Endothelial cell of umbilical vein (primary cell): ENCODE data around the gene FRMD4A. TPM values are rescaled to one million over a fixed set of nuclear protein-coding genes. Genes with fewer than 3 reads are reported as not detected.
A peak's percentile ranks its signal among the peaks of the same experiment; 100 is the strongest.

Experiments used
- BruUV-seq: library from RNA; stranded (reverse); fragments of 400-500 nt; replicated peaks from 2 replicates; lab custom pipeline; 2021; lab: Mats Ljungman, UMichigan
- CTCF ChIA-PET: fragments of 300-600, 350-600 bp; sonication (Branson Sonifier 250); formaldehyde crosslinking; loops from one replicate; lab custom pipeline; 2021; ENCODE audit warnings: antibody characterized with exemption, inconsistent platforms; lab: Charles Lee
- POLR2A ChIA-PET: fragments of 300-600, 350-600 bp; sonication (Branson Sonifier 250); formaldehyde crosslinking; loops from one replicate; lab custom pipeline; 2021; ENCODE audit warnings: antibody characterized with exemption, inconsistent platforms; lab: Charles Lee
- DNase-seq: peaks from one replicate; pipeline ENCODE4 v3.0.0-alpha.2; 2011; ENCODE audit warnings: low read depth, low spot score
- FAIRE-seq: peaks from 2 replicates; lab custom pipeline; 2011; peaks lifted over from hg19 to GRCh38; lab: Jason Lieb, UNC
- H2AFZ ChIP-seq: 2 replicates; pipeline ENCODE4 v1.6.0; 2012; ENCODE audit warnings: low read depth, low read length, control low read depth, inconsistent platforms
- H3K27ac ChIP-seq: 2 replicates; pipeline ENCODE4 v1.5.1; 2011; ENCODE audit warnings: low read depth, mild to moderate bottlenecking, control low read depth, low read length, moderate library complexity; ENCODE audit not compliant: insufficient read depth
- H3K27me3 ChIP-seq, 2 experiments: 2 replicates each; pipeline versions ENCODE4 v1.6.0 to v1.6.1; 2011; ENCODE audit warnings: low read length in 2 of 2, mixed read lengths in 1 of 2; ENCODE audit not compliant: control insufficient read depth in 2 of 2, insufficient read depth in 2 of 2
- H3K36me3 ChIP-seq, 2 experiments: 2 replicates in 1 of 2; 3 replicates in 1 of 2; pipeline ENCODE4 v1.5.1; 2011; ENCODE audit warnings: low read length in 2 of 2, mild to moderate bottlenecking in 1 of 2, moderate library complexity in 1 of 2; ENCODE audit not compliant: control insufficient read depth in 2 of 2, insufficient read depth in 2 of 2; ENCODE audit errors: extremely low read depth in 1 of 2
- H3K4me1 ChIP-seq: 3 replicates; pipeline ENCODE4 v1.5.1; 2011; ENCODE audit warnings: mild to moderate bottlenecking, low read length; ENCODE audit not compliant: control insufficient read depth, insufficient read depth; ENCODE audit errors: extremely low read depth
- H3K4me2 ChIP-seq: 2 replicates; pipeline ENCODE4 v1.6.1; 2011; ENCODE audit warnings: low read length, control low read depth, mixed read lengths; ENCODE audit not compliant: insufficient read depth
- H3K4me3 ChIP-seq, 3 experiments: fragments of 200-600 bp in 1 of 3; sonication (generic), shearing (Covaris generic) in 1 of 3; replicated peaks in 1 of 3; 2 replicates each; pipeline ENCODE4 v1.5.1; 2011 to 2016; ENCODE audit warnings: control low read depth in 3 of 3, low read length in 3 of 3, mild to moderate bottlenecking in 2 of 3, inconsistent platforms in 1 of 3, low read depth in 1 of 3, moderate library complexity in 1 of 3; ENCODE audit not compliant: insufficient read depth in 1 of 3
- H3K79me2 ChIP-seq: 2 replicates; pipeline ENCODE4 v1.6.0; 2012; ENCODE audit warnings: low read length, inconsistent platforms; ENCODE audit not compliant: control insufficient read depth, insufficient read depth
- H3K9ac ChIP-seq: replicated peaks from 2 replicates; pipeline ENCODE3; 2011; ENCODE audit warnings: low read length, control low read depth; ENCODE audit not compliant: insufficient read depth; ENCODE audit errors: extremely low read depth
- H3K9me1 ChIP-seq: replicated peaks from 3 replicates; pipeline ENCODE4 v1.6.0; 2011; ENCODE audit warnings: mild to moderate bottlenecking, low read length; ENCODE audit not compliant: control insufficient read depth, insufficient read depth; ENCODE audit errors: extremely low read depth
- H3K9me3 ChIP-seq: replicated peaks from 2 replicates; pipeline ENCODE4 v1.5.1; 2012; ENCODE audit warnings: low read length, inconsistent platforms; ENCODE audit not compliant: control insufficient read depth, insufficient read depth
- H4K20me1 ChIP-seq: replicated peaks from 2 replicates; pipeline ENCODE3; 2011; ENCODE audit warnings: mild to moderate bottlenecking, low read length; ENCODE audit not compliant: control insufficient read depth, insufficient read depth; ENCODE audit errors: extremely low read depth
- EZH2 ChIP-seq: IDR thresholded peaks from 2 replicates; pipeline ENCODE4 v1.6.1; 2012; ENCODE audit warnings: borderline replicate concordance, low read depth, mild to moderate bottlenecking, moderate library complexity, low read length, inconsistent platforms; ENCODE audit not compliant: severe bottlenecking
- FOS ChIP-seq: IDR thresholded peaks from 2 replicates; pipeline ENCODE4 v1.6.1; 2011; ENCODE audit warnings: mild to moderate bottlenecking, low read length, moderate library complexity, borderline replicate concordance; ENCODE audit not compliant: insufficient read depth
- GATA2 ChIP-seq: IDR thresholded peaks from 2 replicates; pipeline ENCODE4 v1.7.0; 2011; ENCODE audit warnings: low read depth, mild to moderate bottlenecking, moderate library complexity, mixed read lengths, low read length; ENCODE audit not compliant: insufficient read length, insufficient read depth
- JUN ChIP-seq: IDR thresholded peaks from 2 replicates; pipeline ENCODE4 v1.6.1; 2011; ENCODE audit warnings: borderline replicate concordance, low read depth; ENCODE audit not compliant: insufficient read length, insufficient read depth
- MYC ChIP-seq: IDR thresholded peaks from one replicate; pipeline ENCODE4 v1.6.1; 2011; ENCODE audit warnings: mild to moderate bottlenecking, low read depth, low read length
- POLR2A ChIP-seq: IDR thresholded peaks from 2 replicates; pipeline ENCODE4 v1.6.1; 2012; ENCODE audit warnings: low read depth, mild to moderate bottlenecking, control low read depth, low read length
- POLR2AphosphoS5 ChIP-seq: IDR thresholded peaks from 2 replicates; pipeline ENCODE4 v1.6.1; 2012; ENCODE audit warnings: low read depth, mild to moderate bottlenecking, control low read depth, low read length, moderate library complexity; ENCODE audit not compliant: insufficient read depth
- dilution Hi-C: fragments of 300-500 bp; cut with MboI; formaldehyde crosslinking; loops from one replicate; pipeline ENCODE4 v1.15.0; 2019; ENCODE audit warnings: low sequenced_read_pairs; ENCODE audit not compliant: extremely low pct_ligation_motif_present
- intact Hi-C: fragments of 100-400 bp; cut with micrococcal nuclease; formaldehyde crosslinking; loops from one replicate; pipeline ENCODE4 v1.10.0; 2022
- polyA plus RNA-seq, 4 experiments: library from polyadenylated mRNA; depleted of rRNA in 3 of 4; stranded (reverse) in 3 of 4; unstranded in 1 of 4; fragments of >200 nt; gene quantifications; 2 replicates each; pipeline versions ENCODE4 v1.2.1 to v1.2.3, GENCODE V29; 2011 to 2012; ENCODE audit warnings: missing spikeins in 1 of 4
- total RNA-seq: library from RNA; stranded (reverse); gene quantifications from 2 replicates; pipeline ENCODE4 v1.2.3, GENCODE V29; 2021
- TF ChIP-seq, protein P1 (sequence below), 2 donors: IDR thresholded peaks; 1 replicate in 1 of 2; 2 replicates in 1 of 2; pipeline ENCODE4 v1.5.1; 2011; ENCODE audit warnings: low read length in 2 of 2, mild to moderate bottlenecking in 2 of 2, moderate library complexity in 2 of 2, control low read depth in 1 of 2, inconsistent platforms in 1 of 2, low read depth in 1 of 2; ENCODE audit not compliant: insufficient read depth in 1 of 2; ENCODE audit errors: extremely low read depth in 1 of 2

The FRMD4A gene
- total and polyA plus RNA-seq, 2 donors (not counting 3 experiments of a cell fraction or from before 2014, with no cell fraction given), result 123 to 148 TPM

DNA sequence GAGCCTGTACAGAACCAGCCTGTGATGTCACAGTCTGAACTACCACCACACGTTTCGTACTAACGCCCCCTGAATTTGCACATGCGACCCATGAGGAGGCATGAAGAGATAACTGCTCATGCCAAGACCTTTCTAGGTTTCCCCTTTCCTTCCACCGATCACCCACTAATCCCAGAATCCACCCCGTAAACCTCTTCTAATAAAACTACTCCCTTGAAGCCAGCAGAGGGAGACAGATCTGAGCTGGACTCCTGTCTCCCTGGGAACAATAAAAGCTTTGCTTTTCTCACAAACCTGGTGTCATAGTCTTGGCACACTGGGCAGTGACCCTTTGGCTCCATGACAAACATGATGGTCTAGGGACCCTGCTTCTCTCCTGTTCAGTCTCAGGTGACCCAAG lies 144.5 kb downstream of the FRMD4A start:
- POLR2A ChIA-PET, result interaction anchor here (1.4 kb wide), 1 partner anchor 399 kb away, joined by 9 read pairs; no protein-coding TSS in a partner anchor
- intact Hi-C loops (no loop called here), dilution Hi-C loops (no loop called here)
- Histone ChIP-seq H2AFZ (no peak overlapping the region), H3K4me2 (no peak overlapping the region), H3K27ac (no peak overlapping the region), H3K9me1 (no peaks in the 10 kb centered on the region), H3K9ac (no peak overlapping the region), H4K20me1 (no peaks in the 10 kb centered on the region), H3K36me3 (no peaks in the 10 kb centered on the region), H3K79me2 (no peaks in the 10 kb centered on the region), H3K9me3 (no peaks in the 10 kb centered on the region), H3K27me3 (peaks cover 20 to 34% of the 10 kb centered on the region in 2 experiments), H3K4me1 (no peaks in the 10 kb centered on the region), H3K4me3 (no peak overlapping the region)
- TF ChIP-seq, protein P1, sequence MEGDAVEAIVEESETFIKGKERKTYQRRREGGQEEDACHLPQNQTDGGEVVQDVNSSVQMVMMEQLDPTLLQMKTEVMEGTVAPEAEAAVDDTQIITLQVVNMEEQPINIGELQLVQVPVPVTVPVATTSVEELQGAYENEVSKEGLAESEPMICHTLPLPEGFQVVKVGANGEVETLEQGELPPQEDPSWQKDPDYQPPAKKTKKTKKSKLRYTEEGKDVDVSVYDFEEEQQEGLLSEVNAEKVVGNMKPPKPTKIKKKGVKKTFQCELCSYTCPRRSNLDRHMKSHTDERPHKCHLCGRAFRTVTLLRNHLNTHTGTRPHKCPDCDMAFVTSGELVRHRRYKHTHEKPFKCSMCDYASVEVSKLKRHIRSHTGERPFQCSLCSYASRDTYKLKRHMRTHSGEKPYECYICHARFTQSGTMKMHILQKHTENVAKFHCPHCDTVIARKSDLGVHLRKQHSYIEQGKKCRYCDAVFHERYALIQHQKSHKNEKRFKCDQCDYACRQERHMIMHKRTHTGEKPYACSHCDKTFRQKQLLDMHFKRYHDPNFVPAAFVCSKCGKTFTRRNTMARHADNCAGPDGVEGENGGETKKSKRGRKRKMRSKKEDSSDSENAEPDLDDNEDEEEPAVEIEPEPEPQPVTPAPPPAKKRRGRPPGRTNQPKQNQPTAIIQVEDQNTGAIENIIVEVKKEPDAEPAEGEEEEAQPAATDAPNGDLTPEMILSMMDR (IDR thresholded peaks at IDR 0.05; ENCODE audit: extremely low read depth in 1 of 2, insufficient read depth in 1 of 2, low read depth in 1 of 2, low read length in 2 of 2), result peak; percentile 2 to 41
- TF ChIP-seq JUN, result no peak
- FAIRE-seq, result no peak
- no peak for DNase-seq
- CTCF ChIA-PET, result interaction anchor here (1.0 to 4.4 kb wide), 6 partner anchors 10 to 303 kb away, joined by 3 to 41 read pairs (median 4); no protein-coding TSS in a partner anchor
- no TSS peak for BruUV-seq

DNA sequence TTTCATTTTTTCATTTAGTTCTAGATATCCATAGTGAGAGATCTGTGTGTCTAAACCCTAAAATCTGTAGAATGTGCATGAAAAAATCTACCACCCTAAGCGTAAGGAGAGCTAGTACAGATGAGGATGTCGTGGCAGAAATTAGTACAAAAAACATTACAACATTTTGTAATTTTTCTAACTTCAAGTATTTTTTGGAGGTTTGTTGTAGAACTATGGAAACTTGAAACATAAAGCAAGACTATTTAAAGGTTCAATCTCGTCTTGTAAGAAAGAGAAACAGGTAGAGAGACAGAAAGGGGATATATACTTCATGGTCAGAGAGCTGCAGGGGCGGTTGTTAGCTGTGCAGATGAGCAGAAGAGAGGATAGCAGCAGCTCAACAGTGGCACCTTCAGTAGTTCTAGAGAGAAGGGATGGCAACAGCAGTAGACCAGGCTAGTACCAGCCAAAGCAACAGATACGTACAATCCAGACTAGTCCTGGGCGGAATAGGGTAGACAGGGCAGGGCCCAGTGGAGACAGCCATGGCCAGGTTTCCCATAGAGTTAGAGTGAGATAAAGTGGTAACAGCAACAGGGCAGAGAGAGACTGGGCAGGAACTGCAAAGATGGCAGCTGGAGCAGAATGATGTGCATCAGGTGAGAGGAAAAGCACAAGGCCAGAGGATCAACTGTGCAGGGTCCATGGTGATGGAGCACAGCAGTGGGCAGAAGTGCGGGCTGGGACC lies 145.2 kb downstream of the FRMD4A start:
- H3K27ac ChIP-seq, result no peak overlapping the region
- CTCF ChIA-PET, result interaction anchor here (0.5 to 4.4 kb wide), 7 partner anchors 11 to 938 kb away, joined by 3 to 41 read pairs (median 4); no protein-coding TSS in a partner anchor
- dilution Hi-C loops, result no loop called here

More for the DNA sequence above, 145.2 kb downstream of the FRMD4A start:
- peak; percentile 80 for FAIRE-seq
- BruUV-seq, result TSS peak; percentile 100
- Histone ChIP-seq H3K36me3 (no peaks in the 10 kb centered on the region), H3K4me2 (no peak overlapping the region), H3K9me3 (no peaks in the 10 kb centered on the region), H3K4me3 (no peak overlapping the region), H4K20me1 (no peaks in the 10 kb centered on the region), H2AFZ (no peak overlapping the region), H3K9ac (no peak overlapping the region), H3K9me1 (no peaks in the 10 kb centered on the region), H3K27me3 (peaks cover 24 to 39% of the 10 kb centered on the region in 2 experiments), H3K79me2 (no peaks in the 10 kb centered on the region), H3K4me1 (no peaks in the 10 kb centered on the region)
- peak; percentile 33 for DNase-seq
- POLR2A ChIA-PET, result interaction anchor here (1.4 kb wide), 1 partner anchor 398 kb away, joined by 9 read pairs; no protein-coding TSS in a partner anchor
- intact Hi-C loops, result loop anchor here (2.0 kb wide), 1 partner anchor 397 kb away; no protein-coding TSS in a partner anchor
- TF ChIP-seq EZH2 (no peak), GATA2 (no peak), FOS (no peak), JUN (no peak), POLR2AphosphoS5 (peak; percentile 99), MYC (no peak), POLR2A (peak; percentile 99)
